HepG2 (cell line): ENCODE results near the gene ATP7B. TPM values are rescaled to one million over a fixed set of nuclear protein-coding genes. Genes with fewer than 3 reads are reported as not detected.

Source experiments
- ASH2L ChIP-seq: fragments of 300-600, 200-600 bp; sonication (generic); IDR thresholded peaks from 2 replicates; pipeline ENCODE4 v1.7.0; 2017; ENCODE audit warnings: low read depth, mild to moderate bottlenecking, moderate library complexity, mixed read lengths, low read length; ENCODE audit not compliant: insufficient read length
- DR1 ChIP-seq: sonication (generic); formaldehyde crosslinking; IDR thresholded peaks from 2 replicates; pipeline ENCODE4 v1.8.0; 2021; ENCODE audit warnings: mild to moderate bottlenecking, missing genetic modification reagents, inconsistent platforms
- EP300 ChIP-seq, 3 experiments: sonication (generic) in 1 of 3; formaldehyde crosslinking in 1 of 3; IDR thresholded peaks; 2 replicates each; pipeline versions ENCODE4 v1.5.1 to v1.6.1; 2011 to 2020; ENCODE audit warnings: low read depth in 2 of 3, low read length in 2 of 3, borderline replicate concordance in 1 of 3, improper control_type of control experiment in 1 of 3, mild to moderate bottlenecking in 1 of 3, missing genetic modification reagents in 1 of 3, moderate library complexity in 1 of 3
- FOXK1 ChIP-seq: sonication (generic); formaldehyde crosslinking; IDR thresholded peaks from 2 replicates; pipeline ENCODE4 v1.4.0; 2020; ENCODE audit warnings: low read depth, missing genetic modification reagents, borderline replicate concordance
- FOXP4 ChIP-seq: sonication (generic); formaldehyde crosslinking; IDR thresholded peaks from 2 replicates; pipeline ENCODE4 v1.4.0; 2020; ENCODE audit warnings: missing genetic modification reagents
- GLMP ChIP-seq: sonication (generic); formaldehyde crosslinking; IDR thresholded peaks from 2 replicates; pipeline ENCODE4 v1.9.0; 2021; ENCODE audit warnings: missing genetic modification reagents, mild to moderate bottlenecking, borderline replicate concordance
- MIXL1 ChIP-seq: IDR thresholded peaks from 2 replicates; pipeline ENCODE4 v1.6.1; 2016
- MTF1 ChIP-seq: sonication (generic); formaldehyde crosslinking; IDR thresholded peaks from 2 replicates; pipeline ENCODE4 v1.5.0; 2020; ENCODE audit warnings: missing genetic modification reagents
- MYPOP ChIP-seq: sonication (generic); formaldehyde crosslinking; IDR thresholded peaks from 2 replicates; pipeline ENCODE4 v1.8.1; 2023; ENCODE audit warnings: mild to moderate bottlenecking, moderate library complexity, missing genetic modification reagents
- PPARG ChIP-seq: conservative IDR thresholded peaks from 2 replicates; pipeline ENCODE4 v1.6.1; 2016; ENCODE audit warnings: missing biosample characterization, missing genetic modification reagents
- SALL1 ChIP-seq: sonication (generic); formaldehyde crosslinking; IDR thresholded peaks from 2 replicates; pipeline ENCODE4 v1.8.0; 2022; ENCODE audit warnings: mild to moderate bottlenecking, missing genetic modification reagents
- ZNF124 ChIP-seq: sonication (generic); formaldehyde crosslinking; IDR thresholded peaks from 2 replicates; pipeline ENCODE4 v1.4.0; 2020; ENCODE audit warnings: missing genetic modification reagents
- ZNF331 ChIP-seq: sonication (generic); formaldehyde crosslinking; IDR thresholded peaks from 2 replicates; pipeline ENCODE4 v1.4.0; 2020; ENCODE audit warnings: missing genetic modification reagents
- ZNF563 ChIP-seq: sonication (generic); formaldehyde crosslinking; IDR thresholded peaks from 2 replicates; pipeline ENCODE4 v1.8.0; 2022; ENCODE audit warnings: mild to moderate bottlenecking, moderate library complexity, missing genetic modification reagents
- ZNF589 ChIP-seq: sonication (generic); formaldehyde crosslinking; conservative IDR thresholded peaks from 2 replicates; pipeline ENCODE4 v1.8.0; 2022; ENCODE audit warnings: mild to moderate bottlenecking, moderate library complexity, missing genetic modification reagents
- ZNF678 ChIP-seq: sonication (generic); formaldehyde crosslinking; IDR thresholded peaks from 2 replicates; pipeline ENCODE4 v1.4.0; 2020; ENCODE audit warnings: mild to moderate bottlenecking, missing genetic modification reagents
- ZSCAN30 ChIP-seq: sonication (generic); formaldehyde crosslinking; IDR thresholded peaks from 2 replicates; pipeline ENCODE4 v1.5.0; 2020; ENCODE audit warnings: mild to moderate bottlenecking, missing genetic modification reagents
- ZXDC ChIP-seq: sonication (generic); formaldehyde crosslinking; IDR thresholded peaks from 2 replicates; pipeline ENCODE4 v1.5.0; 2020; ENCODE audit warnings: mild to moderate bottlenecking, missing genetic modification reagents
- polyA plus RNA-seq, 8 experiments: library from polyadenylated mRNA; depleted of rRNA in 3 of 8; stranded (reverse) in 7 of 8; unstranded in 1 of 8; fragments of >200 nt; fragmentation: Illumina TruSeq in 4 of 8; extraction: Trizol in 4 of 8; gene quantifications; 2 replicates each; pipeline versions ENCODE4 v1.2.1 to v1.2.3, GENCODE V29; 2011 to 2016; ENCODE audit warnings: low read depth in 4 of 8, missing spikeins in 1 of 8, mixed read lengths in 1 of 8; ENCODE audit not compliant: insufficient read depth in 1 of 8
- total RNA-seq, 5 experiments: library from RNA; depleted of rRNA; stranded (reverse); fragments of >200 nt; fragmentation: Illumina TruSeq; extraction: Trizol; gene quantifications; 2 replicates each; pipeline ENCODE4 v1.2.3, GENCODE V29; 2016; ENCODE audit warnings: low read depth in 1 of 5

The ATP7B gene
- total and polyA plus RNA-seq, 2 of the 13 experiments (the other 11 are each of a cell fraction or from before 2014, with no cell fraction given), result 31.8 to 57.4 TPM

- no peak for TF ChIP-seq GLMP (CRISPR knock-in tag)
- no peak for TF ChIP-seq ZNF563 (CRISPR knock-in tag)
- TF ChIP-seq SALL1 (CRISPR knock-in tag), result peak; percentile 58; the same call in 1 of the 2 replicates
- TF ChIP-seq ZNF124 (CRISPR knock-in tag), result 0 out of 2 replicates have a peak, but pooled peaks have one; percentile 14
- TF ChIP-seq EP300 (IDR thresholded peaks at IDR 0.05; ENCODE audit: low read depth in 2 of 2, low read length in 2 of 2), result peak in 1 of 2 experiments; percentile 7; a peak in 1 of 4 replicates
- TF ChIP-seq EP300 (CRISPR knock-in tag; IDR thresholded peaks at IDR 0.05; ENCODE audit: borderline replicate concordance), result no peak
- TF ChIP-seq ZNF589 (CRISPR knock-in tag), result no peak
- TF ChIP-seq MTF1 (CRISPR knock-in tag), result no peak
- 0 out of 2 replicates have a peak, but pooled peaks have one; percentile 33 for TF ChIP-seq ZNF331
- TF ChIP-seq ZXDC, result no peak
- peak; percentile 58; the same call in 1 of the 2 replicates for TF ChIP-seq FOXP4
- no peak for TF ChIP-seq ZSCAN30 (CRISPR knock-in tag)
- TF ChIP-seq FOXK1 (CRISPR knock-in tag), result no peak
- TF ChIP-seq PPARG (CRISPR knock-in tag), result 0 out of 2 replicates have a peak, but pooled peaks have one; percentile 41
- no peak for TF ChIP-seq ZNF678 (CRISPR knock-in tag)
- peak; percentile 33; the same call in 1 of the 2 replicates for TF ChIP-seq MIXL1 (CRISPR knock-in tag)
- peak; percentile 32; the same call in 1 of the 2 replicates for TF ChIP-seq DR1 (CRISPR knock-in tag)
- TF ChIP-seq MYPOP (CRISPR knock-in tag), result peak; percentile 36; the same call in 1 of the 2 replicates
- peak; percentile 16 for TF ChIP-seq ASH2L
Observed at GRCh38 chr13:51998723-51999509, 12.3 kb downstream of the ATP7B start (continued).
